ENCODE results near the gene ELOVL4. TPM values are rescaled to one million over a fixed set of nuclear protein-coding genes. Genes with fewer than 3 reads are reported as not detected.

Gene ELOVL4
- total RNA-seq, 1 donor from 2014 or later = 0.41 TPM

- ATAC-seq (no peak), DNase-seq (ENCODE audit: missing footprints) (no peak)
- intact Hi-C loops (cut with DNase I) = no loop called here
Measured at GRCh38 chr6:79927758-79928157, 19.6 kb downstream of the ELOVL4 start.

DNA sequence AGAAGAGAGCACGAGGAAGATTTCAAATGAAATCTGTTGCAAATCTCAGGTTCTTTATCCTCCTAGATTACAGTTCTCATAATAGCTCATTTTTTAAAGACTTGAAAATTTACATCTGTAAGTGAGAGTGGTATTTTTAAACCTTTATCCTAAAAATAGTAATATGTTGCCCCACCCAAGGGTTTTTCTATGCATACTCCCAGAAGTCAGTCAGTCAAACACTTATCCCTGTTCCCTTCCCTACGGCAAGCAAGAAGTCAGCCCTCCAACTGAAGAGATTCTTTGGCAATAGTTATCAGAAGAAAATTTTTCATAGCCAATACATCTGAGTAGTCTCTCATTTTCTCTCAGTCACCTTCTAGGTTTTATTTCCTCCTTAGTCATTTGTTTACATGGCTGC, 24.1 kb downstream of the ELOVL4 start:
- intact Hi-C loops (cut with DNase I) = no loop called here
- no peak for DNase-seq (ENCODE audit: missing footprints)
- ATAC-seq = no peak

- DNase-seq (ENCODE audit: missing footprints) (no peak), ATAC-seq (no peak)
- intact Hi-C loops (cut with DNase I) = no loop called here
Measured at GRCh38 chr6:79922018-79922417, 25.3 kb downstream of the ELOVL4 start.

DNA sequence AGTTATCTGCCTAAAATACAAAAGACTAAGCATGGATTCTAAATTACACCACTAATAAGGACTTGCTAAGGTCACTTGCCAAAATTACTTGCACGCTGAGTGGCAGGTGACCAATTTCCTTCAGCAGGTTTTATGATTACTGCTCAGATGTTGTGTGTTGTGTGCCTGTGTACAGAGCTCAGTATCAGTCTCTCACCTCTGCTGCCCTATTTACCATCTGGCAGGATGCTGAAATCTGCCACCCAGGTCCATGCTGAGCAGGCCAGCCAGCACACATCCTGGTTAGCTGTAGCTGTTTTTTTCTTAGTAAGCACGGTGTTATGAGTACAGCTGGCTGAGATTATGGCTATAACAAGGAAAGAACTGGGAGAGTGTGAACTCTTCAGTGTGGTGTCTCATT, 34.0 kb downstream of the ELOVL4 start:
- ATAC-seq = no peak
- DNase-seq (ENCODE audit: missing footprints) = no peak
- intact Hi-C loops (cut with DNase I) = no loop called here

- DNase-seq (ENCODE audit: missing footprints) = no peak
- ATAC-seq = no peak
- intact Hi-C loops (cut with DNase I) = no loop called here
Measured at GRCh38 chr6:79911992-79912391, 35.4 kb downstream of the ELOVL4 start.

- intact Hi-C loops (cut with DNase I) = no loop called here
- ATAC-seq (no peak), DNase-seq (ENCODE audit: missing footprints) (no peak)
Measured at GRCh38 chr6:79909517-79909916, 37.8 kb downstream of the ELOVL4 start.

DNA sequence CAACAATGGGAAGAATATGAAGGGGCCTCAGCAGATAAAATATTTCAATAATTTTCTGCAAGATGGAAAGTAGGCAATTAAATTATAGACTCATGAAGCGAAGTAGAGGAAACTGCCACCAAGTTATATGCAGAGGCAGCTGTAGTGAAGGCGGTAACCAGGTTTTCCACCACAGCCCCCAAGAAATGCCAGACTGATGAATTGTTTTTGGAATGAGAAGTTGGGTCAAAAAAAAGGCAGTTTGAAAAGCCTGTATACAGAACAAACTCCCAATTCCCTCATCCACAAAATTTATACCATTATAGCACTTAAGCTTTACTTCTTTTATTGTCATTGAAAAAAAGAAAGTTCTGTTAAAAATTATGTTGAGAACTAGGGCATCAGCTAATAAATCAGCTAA, 45.3 kb downstream of the ELOVL4 start:
- DNase-seq (ENCODE audit: missing footprints) = no peak
- intact Hi-C loops (cut with DNase I) = no loop called here
- ATAC-seq = no peak

DNA sequence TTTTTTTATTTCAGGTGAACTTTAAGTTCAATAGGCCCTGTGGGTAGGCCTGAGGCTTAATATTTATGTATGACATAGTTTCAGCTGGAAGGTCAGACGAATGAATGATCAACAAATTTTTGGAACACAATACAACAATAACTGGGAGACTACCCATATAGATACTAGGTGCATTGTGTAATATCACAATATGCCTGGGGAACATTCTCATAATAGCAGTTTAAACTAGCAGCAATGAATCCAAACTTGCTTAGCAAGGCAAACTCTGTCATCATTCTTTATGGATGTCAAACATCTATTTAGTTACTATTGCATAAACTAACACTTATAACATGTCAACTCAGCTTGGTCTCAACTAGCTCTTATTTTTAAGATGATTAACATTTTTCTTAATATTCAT, 49.3 kb downstream of the ELOVL4 start:
- intact Hi-C loops (cut with DNase I) = no loop called here
- DNase-seq (ENCODE audit: missing footprints) = no peak
- no peak for ATAC-seq

GRCh38 chr6:79896075-79896449, 51.3 kb downstream of the ELOVL4 start:
- intact Hi-C loops (cut with DNase I) = no loop called here
- ATAC-seq = no peak
- no peak for DNase-seq (ENCODE audit: missing footprints)

GRCh38 chr6:79895382-79896074, 51.8 kb downstream of the ELOVL4 start:
- ATAC-seq = no peak
- no peak for DNase-seq (ENCODE audit: missing footprints)
- intact Hi-C loops (cut with DNase I) = no loop called here

- intact Hi-C loops (cut with DNase I) = no loop called here
- no peak for DNase-seq (ENCODE audit: missing footprints)
- no peak for ATAC-seq
Measured at GRCh38 chr6:79894939-79895338, 52.4 kb downstream of the ELOVL4 start.

- DNase-seq (ENCODE audit: missing footprints) (no peak), ATAC-seq (no peak)
- intact Hi-C loops (cut with DNase I) = no loop called here
Measured at GRCh38 chr6:79888587-79888986, 58.8 kb downstream of the ELOVL4 start.

DNA sequence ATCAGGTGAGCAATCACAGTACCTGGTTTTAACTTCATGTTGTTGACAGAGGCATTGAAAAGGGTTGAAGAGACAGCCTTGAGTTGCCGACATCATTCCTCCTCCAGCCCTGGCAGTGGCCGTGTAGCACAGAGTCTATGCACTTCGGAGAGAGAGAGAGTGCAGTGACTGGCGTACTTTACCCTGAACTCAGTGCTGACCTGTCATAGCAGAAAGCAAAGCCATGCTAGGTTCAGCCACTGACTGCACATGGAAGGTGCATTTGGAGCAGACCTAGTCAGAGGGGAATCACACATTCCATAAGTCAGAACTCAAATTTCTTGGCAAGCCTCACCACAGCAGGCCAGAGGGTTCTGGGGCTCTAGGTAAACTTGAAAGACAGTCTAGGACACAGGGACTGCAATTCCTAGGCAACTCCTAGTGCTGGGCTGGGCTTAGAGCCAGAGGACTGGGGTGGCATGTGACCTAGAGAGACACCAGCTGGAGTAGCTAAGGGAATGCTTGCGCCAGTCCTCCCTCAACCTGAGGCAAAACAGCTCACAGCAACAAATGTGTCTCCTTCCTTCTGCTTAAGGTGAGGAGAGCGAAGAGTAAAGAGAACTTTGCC, 69.1 kb downstream of the ELOVL4 start:
- ATAC-seq (peak; percentile 95), DNase-seq (ENCODE audit: missing footprints) (no peak)
- intact Hi-C loops (cut with DNase I) = no loop called here

GRCh38 chr6:79874531-79875134, 72.7 kb downstream of the ELOVL4 start:
- DNase-seq (ENCODE audit: missing footprints) (no peak), ATAC-seq (no peak)
- intact Hi-C loops (cut with DNase I) = no loop called here

DNA sequence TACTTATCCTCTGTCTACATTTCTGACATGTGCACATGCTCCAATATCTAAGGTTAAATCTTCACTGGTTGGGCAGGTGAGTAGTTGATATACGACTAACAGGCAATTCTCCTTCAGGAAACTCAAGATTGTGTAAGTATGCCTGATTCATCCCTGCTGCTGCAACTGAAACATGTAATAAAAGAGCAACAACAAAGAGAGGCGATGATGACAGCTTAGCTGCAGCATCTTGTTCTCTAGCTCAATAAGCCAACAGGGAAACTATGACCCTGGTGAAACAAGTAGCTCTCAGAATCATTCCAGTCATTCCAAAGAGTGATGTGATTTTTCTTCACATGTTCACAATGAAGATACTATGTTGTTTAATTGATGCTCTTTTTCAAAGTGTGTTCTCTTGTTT, 74.4 kb downstream of the ELOVL4 start:
- intact Hi-C loops (cut with DNase I) = no loop called here

GRCh38 chr6:79872303-79872702, 75.0 kb downstream of the ELOVL4 start:
- no peak for DNase-seq (ENCODE audit: missing footprints)
- ATAC-seq = no peak
- intact Hi-C loops (cut with DNase I) = no loop called here

More for the DNA sequence above, 74.4 kb downstream of the ELOVL4 start:
- DNase-seq (ENCODE audit: missing footprints) (no peak), ATAC-seq (no peak)

GRCh38 chr6:79869600-79870084, 77.7 kb downstream of the ELOVL4 start:
- DNase-seq (ENCODE audit: missing footprints) (peak; percentile 90), ATAC-seq (peak; percentile 97)
- intact Hi-C loops (cut with DNase I) = loop anchor here (2.0 kb wide), 1 partner anchor 91 kb away; no protein-coding TSS in a partner anchor

GRCh38 chr6:79869184-79869583, 78.2 kb downstream of the ELOVL4 start:
- intact Hi-C loops (cut with DNase I) = loop anchor here (2.0 kb wide), 1 partner anchor 90 kb away; no protein-coding TSS in a partner anchor
- no peak for DNase-seq (ENCODE audit: missing footprints)
- no peak for ATAC-seq

DNA sequence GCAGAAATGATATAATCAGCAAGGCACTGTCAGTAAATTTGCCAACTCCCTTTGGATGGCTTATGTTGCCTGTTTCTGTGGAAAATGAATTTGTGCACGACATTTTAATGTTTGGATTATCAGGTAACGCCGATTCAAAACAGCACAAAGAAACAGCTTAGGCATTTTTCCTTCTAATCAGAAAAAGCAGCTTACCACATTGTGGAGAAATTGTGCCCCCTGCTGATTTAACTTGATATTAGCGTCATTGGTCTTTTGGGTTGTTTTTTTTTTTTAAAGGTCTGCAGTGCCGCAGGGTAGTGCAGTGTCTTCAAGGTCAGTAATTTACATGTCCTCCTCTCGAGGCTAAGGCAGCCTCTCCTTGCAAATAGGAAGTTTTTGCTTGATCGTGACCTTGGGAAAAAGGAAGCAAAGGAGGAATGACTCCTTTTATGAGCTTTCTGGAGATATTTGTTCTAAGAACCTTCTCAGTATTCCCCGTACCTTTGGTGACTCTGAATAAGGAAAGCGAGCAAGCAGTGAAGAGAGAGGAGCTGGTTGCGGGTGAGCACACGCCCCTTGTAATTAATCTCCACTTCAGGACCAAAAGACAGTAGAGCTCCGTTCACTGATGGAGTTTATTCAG, 79.1 kb downstream of the ELOVL4 start:
- ATAC-seq = no peak
- intact Hi-C loops (cut with DNase I) = loop anchor here (2.0 kb wide), 1 partner anchor 89 kb away; no protein-coding TSS in a partner anchor

More for the DNA sequence above, 79.1 kb downstream of the ELOVL4 start:
- no peak for DNase-seq (ENCODE audit: missing footprints)
